ES-I3 (cell line): ENCODE results near the gene ITPRID2.
"Not testable (repeated sequence)": the region's sequence is repeated elsewhere in the genome, so short reads cannot be mapped to it uniquely, and the experiment has no call there.

Source experiments
- H3K36me3 ChIP-seq: 2 replicates; pipeline ENCODE4 v1.6.1; 2013; ENCODE audit warnings: mild to moderate bottlenecking, low read length, control low read depth, moderate library complexity; ENCODE audit not compliant: insufficient read depth
- H3K4me1 ChIP-seq: 2 replicates; pipeline ENCODE4 v1.6.1; 2013; ENCODE audit warnings: mild to moderate bottlenecking, control low read depth, low read length; ENCODE audit not compliant: insufficient read depth
- H3K9ac ChIP-seq: 2 replicates; pipeline ENCODE4 v1.6.1; 2013; ENCODE audit warnings: low read depth, mild to moderate bottlenecking, low read length, moderate library complexity
- H3K9me3 ChIP-seq: 2 replicates; pipeline ENCODE4 v1.6.1; 2013; ENCODE audit warnings: mild to moderate bottlenecking, low read length, moderate library complexity; ENCODE audit not compliant: control insufficient read depth, insufficient read depth

ITPRID2 gene

GRCh38 chr2:181952404-181953226 is 61.1 kb downstream of the ITPRID2 start:
- H3K9me3 ChIP-seq = no peaks in the 10 kb centered on the region
- no peaks in the 10 kb centered on the region for H3K36me3 ChIP-seq
- peaks cover 3% of the 10 kb centered on the region; the same call in 1 of the 2 replicates for H3K4me1 ChIP-seq
- H3K9ac ChIP-seq = no peak overlapping the region

- Histone ChIP-seq H3K36me3 (no peaks in the 10 kb centered on the region), H3K9ac (peak overlapping the region; percentile 33; the same call in 1 of the 2 replicates), H3K4me1 (peaks cover 3% of the 10 kb centered on the region; the same call in 1 of the 2 replicates), H3K9me3 (no peaks in the 10 kb centered on the region)
Observed at GRCh38 chr2:181953881-181954537, 62.5 kb downstream of the ITPRID2 start.

- H3K4me1 ChIP-seq = peaks cover 3% of the 10 kb centered on the region; the same call in 1 of the 2 replicates
- no peaks in the 10 kb centered on the region for H3K9me3 ChIP-seq
- peak overlapping the region; percentile 33; the same call in 1 of the 2 replicates for H3K9ac ChIP-seq
- H3K36me3 ChIP-seq = no peaks in the 10 kb centered on the region
Observed at GRCh38 chr2:181954538-181954883, 63.0 kb downstream of the ITPRID2 start.

GRCh38 chr2:181955010-181955409 is 63.5 kb downstream of the ITPRID2 start:
- H3K9me3 ChIP-seq = no peaks in the 10 kb centered on the region
- peaks cover 3% of the 10 kb centered on the region; the same call in 1 of the 2 replicates for H3K4me1 ChIP-seq
- H3K36me3 ChIP-seq = no peaks in the 10 kb centered on the region
- H3K9ac ChIP-seq = no peak overlapping the region

- H3K9me3 ChIP-seq, H3K9ac ChIP-seq, H3K36me3 ChIP-seq, H3K4me1 ChIP-seq: not testable (repeated sequence)
Observed at GRCh38 chr2:181955866-181956265, 64.3 kb downstream of the ITPRID2 start.

- no peak overlapping the region for H3K9ac ChIP-seq
- H3K9me3 ChIP-seq = no peaks in the 10 kb centered on the region
- peaks cover 3% of the 10 kb centered on the region; the same call in 1 of the 2 replicates for H3K4me1 ChIP-seq
- no peaks in the 10 kb centered on the region for H3K36me3 ChIP-seq
Observed at GRCh38 chr2:181957668-181958067, 66.1 kb downstream of the ITPRID2 start.

- no peak overlapping the region for H3K9ac ChIP-seq
- H3K4me1 ChIP-seq = peaks cover 2% of the 10 kb centered on the region; the same call in 1 of the 2 replicates
- no peaks in the 10 kb centered on the region for H3K36me3 ChIP-seq
- no peaks in the 10 kb centered on the region for H3K9me3 ChIP-seq
Observed at GRCh38 chr2:181958726-181959125, 67.2 kb downstream of the ITPRID2 start.

- Histone ChIP-seq H3K9ac (no peak overlapping the region), H3K9me3 (no peaks in the 10 kb centered on the region), H3K36me3 (no peaks in the 10 kb centered on the region), H3K4me1 (no peaks in the 10 kb centered on the region)
Observed at GRCh38 chr2:181959508-181959907, 68.0 kb downstream of the ITPRID2 start.

GRCh38 chr2:181961167-181961566 is 69.6 kb downstream of the ITPRID2 start:
- H3K9ac ChIP-seq, H3K36me3 ChIP-seq, H3K9me3 ChIP-seq, H3K4me1 ChIP-seq: not testable (repeated sequence)

GRCh38 chr2:181962142-181962541 is 70.6 kb downstream of the ITPRID2 start:
- Histone ChIP-seq H3K9me3 (no peaks in the 10 kb centered on the region), H3K36me3 (no peaks in the 10 kb centered on the region), H3K9ac (no peak overlapping the region), H3K4me1 (no peaks in the 10 kb centered on the region)

- Histone ChIP-seq H3K9ac (no peak overlapping the region), H3K4me1 (no peaks in the 10 kb centered on the region), H3K36me3 (no peaks in the 10 kb centered on the region)
Observed at GRCh38 chr2:181970160-181970794, 78.7 kb downstream of the ITPRID2 start.

GRCh38 chr2:181971032-181971431 is 79.5 kb downstream of the ITPRID2 start:
- Histone ChIP-seq H3K9me3 (no peaks in the 10 kb centered on the region), H3K36me3 (no peaks in the 10 kb centered on the region), H3K9ac (no peak overlapping the region), H3K4me1 (no peaks in the 10 kb centered on the region)

More at GRCh38 chr2:181970160-181970794, 78.7 kb downstream of the ITPRID2 start:
- no peaks in the 10 kb centered on the region for H3K9me3 ChIP-seq

GRCh38 chr2:181972431-181973170 is 81.1 kb downstream of the ITPRID2 start:
- no peak overlapping the region for H3K9ac ChIP-seq
- no peaks in the 10 kb centered on the region for H3K36me3 ChIP-seq
- no peaks in the 10 kb centered on the region for H3K9me3 ChIP-seq
- no peaks in the 10 kb centered on the region for H3K4me1 ChIP-seq

GRCh38 chr2:181973171-181973783 is 81.7 kb downstream of the ITPRID2 start:
- no peak overlapping the region for H3K9ac ChIP-seq
- no peaks in the 10 kb centered on the region for H3K9me3 ChIP-seq
- H3K4me1 ChIP-seq = no peaks in the 10 kb centered on the region
- H3K36me3 ChIP-seq = no peaks in the 10 kb centered on the region
